Urinary bladder (tissue), 4 donors: Measurements from ENCODE around the gene LHX4. TPM values are rescaled to one million over a fixed set of nuclear protein-coding genes. Genes with fewer than 3 reads are reported as not detected.

Source experiments
- DNase-seq: peaks from one replicate; pipeline ENCODE4 v3.0.0-alpha.2; 2015; ENCODE audit errors: extremely low spot score
- H3K27ac ChIP-seq: one replicate; pipeline ENCODE4 v1.5.1; 2013; ENCODE audit warnings: low read depth, mild to moderate bottlenecking, moderate library complexity
- H3K36me3 ChIP-seq: one replicate; pipeline ENCODE4 v1.6.1; 2013; ENCODE audit warnings: mild to moderate bottlenecking, moderate library complexity; ENCODE audit not compliant: insufficient read depth
- H3K4me1 ChIP-seq: one replicate; pipeline ENCODE4 v1.6.1; 2013; ENCODE audit warnings: mild to moderate bottlenecking, moderate library complexity; ENCODE audit not compliant: insufficient read depth
- H3K4me3 ChIP-seq: one replicate; pipeline ENCODE4 v1.5.1; 2013; ENCODE audit warnings: low read depth, low read length
- WGBS: extraction: QIAGEN DNeasy Blood & Tissue Kit; methylation state at CpG from one replicate; pipeline ENCODE4 v1.1.7; 2013; 5-methylcytosine and 5-hydroxymethylcytosine counted together
- polyA plus RNA-seq: library from polyadenylated mRNA; stranded (reverse); fragments of 200-250 nt; gene quantifications from one replicate; pipeline ENCODE4 v1.2.3, GENCODE V29; 2013
- total RNA-seq: library from RNA; depleted of rRNA; stranded (reverse); fragments of >200 nt; gene quantifications from one replicate; pipeline ENCODE4 v1.2.3, GENCODE V29; 2014
- donor health status: healthy with polysubstance abuse.
- donor health status: healthy.

Gene LHX4
- total and polyA plus RNA-seq, 2 donors, result 0.03 TPM; not detected in 1

- no peak overlapping the region for H3K27ac ChIP-seq
- no peak for DNase-seq
- no peaks in the 10 kb centered on the region for H3K4me1 ChIP-seq
- H3K36me3 ChIP-seq, result no peaks in the 10 kb centered on the region
- 5% methylated on average over 49 of the region's 49 CpGs for WGBS
- no peak overlapping the region for H3K4me3 ChIP-seq
These were observed 5.6 kb downstream of the LHX4 start for GRCh38 chr1:180235502-180236239.

DNA sequence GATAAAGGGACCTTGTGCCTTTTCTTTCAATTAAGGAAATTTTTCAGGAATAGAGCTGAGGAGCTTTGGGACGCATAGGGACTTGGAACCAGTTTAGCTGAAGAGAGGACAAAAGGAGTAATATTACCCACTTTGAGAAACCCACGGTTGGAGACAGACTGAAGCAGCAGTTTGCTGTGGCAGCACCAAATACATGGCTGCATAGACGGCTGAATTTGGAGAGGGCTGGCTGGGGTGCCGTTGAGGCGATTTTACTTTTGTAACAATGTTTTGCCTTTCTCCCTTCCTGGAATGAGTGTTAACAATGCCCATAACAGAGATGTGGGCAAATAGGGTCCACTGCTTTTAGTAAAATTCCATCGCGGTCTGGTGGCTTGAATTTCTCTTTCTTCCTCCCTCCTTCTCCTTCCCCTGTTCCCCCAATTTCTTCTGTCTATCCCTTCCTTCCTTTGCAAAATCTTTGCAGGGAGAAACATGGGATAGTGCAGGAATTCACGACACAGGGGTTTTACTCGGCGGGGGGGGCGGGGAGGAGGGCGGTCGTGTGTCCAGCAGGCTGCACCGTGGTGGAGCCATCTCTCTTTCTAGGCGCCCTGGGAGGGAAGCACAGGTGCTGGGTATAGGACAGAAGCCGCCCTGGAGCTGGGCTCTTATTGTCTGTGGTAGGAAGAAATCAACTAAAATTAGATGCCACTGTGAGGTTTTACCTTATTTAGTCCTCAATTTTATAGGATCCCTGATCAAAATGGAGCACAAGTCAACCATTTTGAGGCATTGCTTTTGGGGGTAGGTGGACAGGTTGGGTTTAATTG, 6.8 kb downstream of the LHX4 start:
- no peaks in the 10 kb centered on the region for H3K36me3 ChIP-seq
- H3K4me3 ChIP-seq, result no peak overlapping the region
- 5% methylated on average over 16 of the region's 16 CpGs for WGBS
- H3K4me1 ChIP-seq, result no peaks in the 10 kb centered on the region
- H3K27ac ChIP-seq, result no peak overlapping the region
- no peak for DNase-seq

DNA sequence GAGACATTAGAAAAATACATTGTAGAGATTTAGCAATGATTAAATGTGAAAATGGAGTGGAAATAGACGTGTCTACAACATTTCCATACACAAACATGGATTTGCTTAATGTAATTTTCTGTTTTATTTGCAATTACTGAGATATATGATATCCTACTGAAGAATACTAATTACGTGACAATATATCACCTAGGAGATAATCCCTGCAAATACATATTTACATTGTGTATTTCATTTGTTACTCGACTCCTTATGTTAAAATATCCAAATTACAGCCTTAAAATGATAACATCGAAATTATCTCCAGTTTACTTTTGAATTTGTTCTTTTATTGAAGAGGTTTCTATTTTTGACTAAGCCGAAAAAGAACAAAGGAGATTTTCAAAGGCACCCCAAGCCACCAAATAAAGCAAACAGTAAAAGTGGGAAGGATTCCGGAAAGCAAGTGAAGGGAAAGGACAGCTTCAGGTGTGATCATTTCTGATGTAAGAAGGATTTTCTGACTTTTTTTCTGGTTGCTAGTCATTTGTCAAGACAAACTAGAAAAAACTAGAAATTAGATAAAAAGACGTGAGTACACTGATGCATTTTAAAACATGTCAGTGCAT, 7.9 kb downstream of the LHX4 start:
- Histone ChIP-seq H3K36me3 (no peaks in the 10 kb centered on the region), H3K27ac (no peak overlapping the region), H3K4me3 (no peak overlapping the region), H3K4me1 (no peaks in the 10 kb centered on the region)
- WGBS, result 14% methylated on average over 7 of the region's 7 CpGs
- no peak for DNase-seq

DNA sequence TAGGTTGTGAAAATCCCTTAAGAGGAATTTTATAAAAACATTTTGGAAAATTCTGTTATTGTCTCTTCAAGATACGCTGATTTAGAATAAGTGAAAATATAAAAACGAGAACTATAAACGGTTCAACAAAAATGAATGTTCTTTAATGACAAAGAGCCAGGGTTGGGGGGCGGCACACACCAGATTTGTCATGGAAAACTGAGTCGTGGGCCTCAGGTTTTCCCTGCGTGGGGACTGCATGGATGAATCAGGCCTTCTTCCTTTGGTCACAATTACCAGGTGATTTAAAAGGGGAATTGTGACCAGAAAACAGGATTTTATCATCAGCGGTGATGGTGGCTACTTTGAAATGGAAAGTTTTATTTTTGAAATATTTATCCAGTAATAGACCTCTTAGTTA, 8.6 kb downstream of the LHX4 start:
- Histone ChIP-seq H3K27ac (no peak overlapping the region), H3K4me1 (no peaks in the 10 kb centered on the region), H3K36me3 (no peaks in the 10 kb centered on the region), H3K4me3 (no peak overlapping the region)
- DNase-seq, result no peak
- 20% methylated on average over 7 of the region's 7 CpGs for WGBS

DNA sequence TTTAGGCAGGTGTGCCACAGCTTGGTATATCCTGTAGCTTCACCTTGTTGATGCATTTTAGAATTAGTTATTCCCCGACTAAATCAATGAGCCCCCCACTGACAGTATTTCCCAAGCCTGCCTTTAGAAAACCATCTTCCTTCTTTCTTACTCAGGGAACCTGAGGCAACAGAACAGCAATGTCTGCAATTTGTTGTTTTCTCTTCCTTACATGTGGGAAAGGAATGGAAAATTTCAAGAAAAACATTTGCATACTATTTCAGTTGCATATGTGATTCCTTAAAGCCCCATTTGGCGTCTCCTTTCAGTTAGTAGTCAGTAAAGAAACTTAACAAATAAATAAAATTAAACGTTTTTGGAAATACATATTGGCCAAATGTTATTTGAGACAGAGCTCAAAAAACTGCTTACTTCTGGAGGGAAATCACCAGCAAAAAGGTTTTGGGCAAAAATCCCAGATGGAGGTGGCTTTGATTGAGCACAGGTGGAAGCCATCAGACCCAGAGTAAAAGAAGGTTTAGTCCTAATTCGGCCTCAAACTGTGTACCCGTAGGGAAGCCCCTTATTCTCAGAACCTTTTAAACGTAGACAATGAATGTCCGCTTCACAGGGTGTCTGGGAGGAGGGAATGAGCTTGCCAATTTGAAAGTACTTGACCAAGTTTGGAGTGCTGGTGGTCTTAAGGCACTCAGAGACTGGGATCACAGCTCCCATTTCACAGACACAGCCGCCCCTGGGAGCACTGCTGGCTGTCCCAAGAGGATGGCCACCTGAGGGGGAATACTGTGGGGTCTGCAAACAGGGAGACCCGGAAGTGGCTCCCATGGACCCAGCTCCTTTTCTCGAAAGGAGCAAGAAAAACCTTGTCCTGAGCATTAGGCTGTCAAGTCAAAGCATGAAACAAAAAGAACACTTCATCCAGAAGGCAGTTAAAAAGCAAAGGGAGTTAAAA, 9.4 kb downstream of the LHX4 start:
- H3K27ac ChIP-seq, result no peak overlapping the region
- DNase-seq, result no peak
- no peaks in the 10 kb centered on the region for H3K36me3 ChIP-seq
- H3K4me3 ChIP-seq, result no peak overlapping the region
- H3K4me1 ChIP-seq, result no peaks in the 10 kb centered on the region
- 9% methylated on average over 10 of the region's 10 CpGs for WGBS

GRCh38 chr1:180241716-180242544, 11.9 kb downstream of the LHX4 start:
- no peaks in the 10 kb centered on the region for H3K4me1 ChIP-seq

GRCh38 chr1:180243517-180244221, 13.6 kb downstream of the LHX4 start:
- no peak overlapping the region for H3K4me3 ChIP-seq
- 88% methylated on average over 11 of the region's 11 CpGs for WGBS
- DNase-seq, result no peak
- no peak overlapping the region for H3K27ac ChIP-seq
- no peaks in the 10 kb centered on the region for H3K36me3 ChIP-seq
- H3K4me1 ChIP-seq, result no peaks in the 10 kb centered on the region

More at GRCh38 chr1:180241716-180242544, 11.9 kb downstream of the LHX4 start:
- Histone ChIP-seq H3K36me3 (no peaks in the 10 kb centered on the region), H3K4me3 (no peak overlapping the region), H3K27ac (no peak overlapping the region)
- WGBS, result 71% methylated on average over 8 of the region's 8 CpGs
- no peak for DNase-seq

DNA sequence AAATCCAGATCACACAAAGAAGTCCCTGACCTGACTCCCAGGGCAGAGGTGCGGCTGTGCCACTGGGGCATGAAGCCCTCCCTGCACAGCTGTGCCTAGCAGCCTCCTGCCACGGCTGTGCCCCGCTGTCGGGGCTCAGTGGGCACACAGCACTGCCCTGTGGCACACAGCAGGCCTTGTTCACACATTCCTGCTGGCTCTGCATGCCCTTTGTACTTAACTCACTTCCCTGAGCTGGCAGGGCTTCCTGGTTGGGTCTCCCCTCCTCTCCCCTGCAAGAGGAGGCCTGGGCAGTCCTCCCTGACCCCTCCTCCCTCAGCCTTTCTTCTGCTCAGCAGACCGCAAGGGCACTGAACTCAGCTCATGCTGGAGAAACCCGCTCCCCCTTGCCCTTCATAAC, 14.8 kb downstream of the LHX4 start:
- no peaks in the 10 kb centered on the region for H3K36me3 ChIP-seq
- H3K4me1 ChIP-seq, result no peaks in the 10 kb centered on the region
- no peak for DNase-seq
- WGBS, result 81% methylated on average over 6 of the region's 6 CpGs
- H3K27ac ChIP-seq, result no peak overlapping the region
- no peak overlapping the region for H3K4me3 ChIP-seq

DNA sequence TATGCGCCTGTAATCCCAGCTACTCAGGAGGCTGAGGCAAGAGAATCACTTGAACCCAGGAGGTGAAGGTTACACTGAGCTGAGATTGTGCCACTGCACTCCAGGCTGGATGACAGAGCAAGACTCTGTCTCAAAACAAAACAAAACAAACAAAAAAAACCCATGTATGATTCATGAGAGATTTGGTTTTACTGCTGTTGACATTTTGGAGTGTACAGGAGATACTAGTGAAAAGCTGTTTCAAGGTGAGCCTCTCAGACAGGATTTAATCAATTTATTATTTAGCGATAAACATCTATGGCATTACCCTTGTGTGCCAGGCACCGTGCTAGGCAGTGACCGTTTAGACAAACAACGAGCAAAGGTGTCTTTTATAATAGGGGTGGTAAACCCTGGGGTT, 16.5 kb downstream of the LHX4 start:
- H3K36me3 ChIP-seq, result no peaks in the 10 kb centered on the region
- no peak for DNase-seq
- no peaks in the 10 kb centered on the region for H3K4me1 ChIP-seq
- H3K27ac ChIP-seq, result no peak overlapping the region
- 86% methylated on average over 5 of the region's 5 CpGs for WGBS
- H3K4me3 ChIP-seq, result no peak overlapping the region

DNA sequence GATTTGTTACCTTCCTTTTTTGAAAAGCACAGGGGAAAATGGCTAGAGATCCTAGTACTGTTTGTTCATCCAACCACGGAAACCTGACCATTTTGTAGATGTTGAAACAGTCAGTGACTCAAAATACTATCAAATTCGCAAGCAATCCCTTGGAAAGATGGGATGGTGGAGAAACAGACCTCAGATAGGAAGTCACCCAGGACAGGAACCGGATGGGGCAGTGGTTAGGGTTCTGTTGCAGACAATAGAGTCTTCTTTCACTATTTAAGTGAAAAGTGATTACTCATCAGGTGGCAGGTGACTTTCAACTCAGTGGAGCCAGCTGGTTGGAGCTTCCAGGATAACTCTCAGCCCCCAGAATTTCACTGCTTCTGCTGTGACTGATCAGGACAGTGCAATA, 17.0 kb downstream of the LHX4 start:
- Histone ChIP-seq H3K4me3 (no peak overlapping the region), H3K27ac (no peak overlapping the region), H3K36me3 (no peaks in the 10 kb centered on the region), H3K4me1 (no peaks in the 10 kb centered on the region)
- WGBS, result 91% methylated on average over 3 of the region's 3 CpGs
- DNase-seq, result no peak

DNA sequence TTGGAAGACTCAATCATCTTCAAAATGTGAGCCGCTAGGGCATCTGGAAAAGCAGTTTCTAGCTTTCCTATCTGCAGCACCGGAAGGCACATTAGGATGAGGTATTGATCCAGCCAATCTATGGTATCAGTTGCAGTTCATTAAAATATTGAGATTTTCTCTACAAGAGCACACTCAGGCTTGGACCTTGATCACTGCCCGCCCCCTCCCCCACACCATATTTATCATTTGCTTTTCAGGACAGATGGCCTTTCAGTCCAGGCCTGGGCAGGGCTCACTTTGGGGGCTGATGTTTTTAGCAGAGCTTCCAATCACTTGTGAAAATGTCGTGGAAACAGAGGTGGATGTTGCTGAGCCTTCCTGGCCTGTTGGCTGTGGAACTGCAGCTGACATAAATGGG, 17.5 kb downstream of the LHX4 start:
- no peak overlapping the region for H3K4me3 ChIP-seq
- no peak for DNase-seq
- no peaks in the 10 kb centered on the region for H3K4me1 ChIP-seq
- H3K36me3 ChIP-seq, result no peaks in the 10 kb centered on the region
- no peak overlapping the region for H3K27ac ChIP-seq
- WGBS, result 93% methylated on average over 4 of the region's 4 CpGs

DNA sequence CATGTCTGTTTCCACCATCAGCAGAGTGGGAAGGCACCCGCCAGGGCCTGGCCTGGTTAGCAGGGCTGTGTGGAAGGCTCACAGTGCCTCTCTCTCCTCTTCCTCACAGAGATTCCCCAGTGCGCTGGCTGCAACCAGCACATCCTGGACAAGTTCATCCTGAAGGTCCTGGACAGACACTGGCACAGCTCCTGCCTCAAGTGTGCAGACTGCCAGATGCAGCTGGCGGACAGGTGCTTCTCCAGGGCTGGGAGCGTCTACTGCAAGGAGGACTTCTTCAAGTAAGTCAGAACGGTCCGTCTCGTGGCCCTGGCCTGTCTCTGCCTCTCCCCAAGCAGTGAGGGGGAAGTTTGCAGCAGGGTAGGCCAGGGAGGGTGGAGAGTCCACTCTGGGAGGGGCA, 18.1 kb downstream of the LHX4 start:
- no peaks in the 10 kb centered on the region for H3K36me3 ChIP-seq
- no peak for DNase-seq
- no peaks in the 10 kb centered on the region for H3K4me1 ChIP-seq
- no peak overlapping the region for H3K27ac ChIP-seq
- no peak overlapping the region for H3K4me3 ChIP-seq
- 95% methylated on average over 7 of the region's 7 CpGs for WGBS
